Measurements from ENCODE around the gene TUBB4B. TPM values are rescaled to one million over a fixed set of nuclear protein-coding genes. Genes with fewer than 3 reads are reported as not detected.

TUBB4B gene
- total and polyA plus RNA-seq, 2 of the 4 experiments (the other 2 are of a cell fraction), result 237 to 529 TPM

GRCh38 chr9:137286975-137287383, 45.9 kb downstream of the TUBB4B start:
- Histone ChIP-seq H4K20me1 (ENCODE audit: insufficient read depth, low read length) (peaks cover 8% of the 10 kb centered on the region), H3K9me3 (ENCODE audit: control insufficient read depth, insufficient read depth, low read length) (no peaks in the 10 kb centered on the region), H3K4me2 (ENCODE audit: low read depth, low read length) (no peak overlapping the region), H3K9ac (ENCODE audit: low read depth, low read length) (no peak overlapping the region), H3K14ac (replicated peaks; ENCODE audit: low read depth, low read length) (no peak overlapping the region), H3K4ac (ENCODE audit: low read depth, low read length) (no peak overlapping the region), H3K18ac (ENCODE audit: low read depth, low read length) (no peak overlapping the region), H2BK20ac (ENCODE audit: low read depth, low read length) (no peak overlapping the region), H3K9me1 (ENCODE audit: insufficient read depth, low read length) (no peaks in the 10 kb centered on the region), H2AFZ (replicated peaks; ENCODE audit: low read length, poor library complexity) (peak overlapping the region; percentile 13), H2AK9ac (replicated peaks; ENCODE audit: low read depth, low read length, poor library complexity) (peak overlapping the region; percentile 70), H3K56ac (ENCODE audit: extremely low read depth, insufficient read depth, low read length) (no peak overlapping the region), H3K4me3 (ENCODE audit: insufficient read depth, low read depth, low read length) (no peak overlapping the region), H3K4me1 (ENCODE audit: control insufficient read depth, insufficient read depth, low read length) (no peaks in the 10 kb centered on the region), H3K79me1 (ENCODE audit: low read depth in 1 of 2, low read length in 2 of 2) (peaks cover 0 to 10% of the 10 kb centered on the region in 2 experiments; a peak in 2 of 4 replicates), H3K36me3 (ENCODE audit: control insufficient read depth, insufficient read depth, low read length) (peaks cover 10% of the 10 kb centered on the region), H4K91ac (ENCODE audit: insufficient read depth, low read depth, low read length) (no peak overlapping the region), H2BK5ac (ENCODE audit: low read depth, low read length, poor library complexity, severe bottlenecking) (no peak overlapping the region), H3K23ac (ENCODE audit: low read depth, low read length) (no peak overlapping the region), H2BK15ac (ENCODE audit: low read depth, low read length) (no peak overlapping the region), H3K27ac (ENCODE audit: insufficient read depth, low read length) (no peak overlapping the region), H3K27me3 (ENCODE audit: control insufficient read depth, insufficient read depth, low read length) (no peaks in the 10 kb centered on the region), H2AK5ac (ENCODE audit: low read depth, low read length) (no peak overlapping the region), H4K5ac (ENCODE audit: low read depth, low read length) (no peak overlapping the region), H2BK120ac (ENCODE audit: low read depth, low read length) (no peak overlapping the region), H4K8ac (ENCODE audit: low read depth in 2 of 2, low read length in 2 of 2) (no peak overlapping the region)
- dilution Hi-C loops (cut with HindIII; ENCODE audit: low sequenced_read_pairs, unreplicated experiment) (no loop called here), in situ Hi-C loops (cut with MboI; ENCODE audit: low sequenced_read_pairs) (no loop called here), intact Hi-C loops (cut with micrococcal nuclease) (loop anchor here (2.0 kb wide), 1 partner anchor 158 kb away; no protein-coding TSS in a partner anchor)
- ChIA-PET CTCF (interaction anchor here (0.6 to 0.7 kb wide), 2 partner anchors 26 to 318 kb away, joined by 3 to 7 read pairs; no protein-coding TSS in a partner anchor), POLR2A (ENCODE audit: unreplicated experiment) (no interaction called here)
- DNase-seq (peak; percentile 59), ATAC-seq (ENCODE audit: low read depth) (peak; percentile 92)
- 63% methylated on average over 4 of the region's 14 CpGs; no CpG with 5 or more reads in 1 of the 2 experiments for whole genome bisulfite sequencing, 2 experiments (ENCODE audit: extremely low coverage in 2 of 2, insufficient read length in 1 of 2)
- no peak for TF ChIP-seq CEBPB (IDR thresholded peaks at IDR 0.05; ENCODE audit: low read depth, low read length)
- peak; percentile 64 for TF ChIP-seq RAD21 (IDR thresholded peaks at IDR 0.05; ENCODE audit: low read length)
- TF ChIP-seq, protein P1, sequence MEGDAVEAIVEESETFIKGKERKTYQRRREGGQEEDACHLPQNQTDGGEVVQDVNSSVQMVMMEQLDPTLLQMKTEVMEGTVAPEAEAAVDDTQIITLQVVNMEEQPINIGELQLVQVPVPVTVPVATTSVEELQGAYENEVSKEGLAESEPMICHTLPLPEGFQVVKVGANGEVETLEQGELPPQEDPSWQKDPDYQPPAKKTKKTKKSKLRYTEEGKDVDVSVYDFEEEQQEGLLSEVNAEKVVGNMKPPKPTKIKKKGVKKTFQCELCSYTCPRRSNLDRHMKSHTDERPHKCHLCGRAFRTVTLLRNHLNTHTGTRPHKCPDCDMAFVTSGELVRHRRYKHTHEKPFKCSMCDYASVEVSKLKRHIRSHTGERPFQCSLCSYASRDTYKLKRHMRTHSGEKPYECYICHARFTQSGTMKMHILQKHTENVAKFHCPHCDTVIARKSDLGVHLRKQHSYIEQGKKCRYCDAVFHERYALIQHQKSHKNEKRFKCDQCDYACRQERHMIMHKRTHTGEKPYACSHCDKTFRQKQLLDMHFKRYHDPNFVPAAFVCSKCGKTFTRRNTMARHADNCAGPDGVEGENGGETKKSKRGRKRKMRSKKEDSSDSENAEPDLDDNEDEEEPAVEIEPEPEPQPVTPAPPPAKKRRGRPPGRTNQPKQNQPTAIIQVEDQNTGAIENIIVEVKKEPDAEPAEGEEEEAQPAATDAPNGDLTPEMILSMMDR (conservative IDR thresholded peaks at IDR 0.05; ENCODE audit: low read depth, low read length), result peak; percentile 55
- TF ChIP-seq SMC3 (IDR thresholded peaks at IDR 0.05; ENCODE audit: low read depth, low read length), result peak; percentile 45
- BruUV-seq (replicated peaks), result no TSS peak

All from IMR-90 (cell line).